C4-2B (cell line): Measurements from ENCODE around the gene NF1.

Source experiments
- ZFX ChIP-seq: fragments of 450-650 bp; IDR thresholded peaks from 2 replicates; pipeline ENCODE4 v1.6.1; 2017
- TF ChIP-seq, protein P1 (sequence below): fragments of 450-650 bp; conservative IDR thresholded peaks from 2 replicates; pipeline ENCODE4 v1.5.1; 2017; ENCODE audit warnings: mild to moderate bottlenecking

DNA sequence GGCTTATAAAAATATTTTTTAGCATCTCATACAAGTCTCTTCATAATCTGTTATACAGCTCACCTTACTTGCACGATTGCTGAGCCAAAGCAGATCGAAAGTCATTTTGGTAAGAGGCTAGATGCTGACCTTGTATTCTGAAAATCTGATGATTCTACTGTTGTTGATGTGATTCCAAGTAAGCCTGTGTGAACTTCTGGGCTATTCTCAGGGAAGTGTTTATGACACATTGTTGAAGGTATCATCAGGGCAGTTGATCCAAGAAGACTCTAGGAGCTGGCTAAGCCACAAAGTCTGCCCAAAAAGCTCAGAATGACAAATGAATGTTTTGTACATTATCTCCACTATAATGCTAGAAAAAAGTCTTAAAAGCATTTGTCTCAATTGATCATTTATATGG, 186.3 kb downstream of the NF1 start:
- TF ChIP-seq, protein P1, sequence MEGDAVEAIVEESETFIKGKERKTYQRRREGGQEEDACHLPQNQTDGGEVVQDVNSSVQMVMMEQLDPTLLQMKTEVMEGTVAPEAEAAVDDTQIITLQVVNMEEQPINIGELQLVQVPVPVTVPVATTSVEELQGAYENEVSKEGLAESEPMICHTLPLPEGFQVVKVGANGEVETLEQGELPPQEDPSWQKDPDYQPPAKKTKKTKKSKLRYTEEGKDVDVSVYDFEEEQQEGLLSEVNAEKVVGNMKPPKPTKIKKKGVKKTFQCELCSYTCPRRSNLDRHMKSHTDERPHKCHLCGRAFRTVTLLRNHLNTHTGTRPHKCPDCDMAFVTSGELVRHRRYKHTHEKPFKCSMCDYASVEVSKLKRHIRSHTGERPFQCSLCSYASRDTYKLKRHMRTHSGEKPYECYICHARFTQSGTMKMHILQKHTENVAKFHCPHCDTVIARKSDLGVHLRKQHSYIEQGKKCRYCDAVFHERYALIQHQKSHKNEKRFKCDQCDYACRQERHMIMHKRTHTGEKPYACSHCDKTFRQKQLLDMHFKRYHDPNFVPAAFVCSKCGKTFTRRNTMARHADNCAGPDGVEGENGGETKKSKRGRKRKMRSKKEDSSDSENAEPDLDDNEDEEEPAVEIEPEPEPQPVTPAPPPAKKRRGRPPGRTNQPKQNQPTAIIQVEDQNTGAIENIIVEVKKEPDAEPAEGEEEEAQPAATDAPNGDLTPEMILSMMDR: no peak
- no peak for TF ChIP-seq ZFX
